Cerebellar cortex (tissue), 1 donor: Measurements from ENCODE around the gene LSM5.

ENCODE experiments used
- DNase-seq: peaks from one replicate; pipeline ENCODE4 v3.0.0-alpha.2; 2015; ENCODE audit warnings: low spot score

LSM5 gene

GRCh38 chr7:32490127-32490796 lies at the start of gene LSM5:
TSS of gene LSM5 (minus strand) at chr7:32490380. CDS start at chr7:32490365, 15 bp downstream.
- DNase-seq, result peak; percentile 95

GRCh38 chr7:32539366-32539765 lies 49.2 kb upstream of the LSM5 start:
- no peak for DNase-seq

GRCh38 chr7:32537760-32538159 lies 47.6 kb upstream of the LSM5 start:
- no peak for DNase-seq

- no peak for DNase-seq
Measured at GRCh38 chr7:32536585-32536984, 46.4 kb upstream of the LSM5 start.

GRCh38 chr7:32536016-32536415 lies 45.8 kb upstream of the LSM5 start:
- DNase-seq, result no peak

- DNase-seq, result no peak
Measured at GRCh38 chr7:32535162-32535702, 45.1 kb upstream of the LSM5 start.

GRCh38 chr7:32533276-32534029 lies 43.3 kb upstream of the LSM5 start:
- no peak for DNase-seq

- no peak for DNase-seq
Measured at GRCh38 chr7:32532716-32533115, 42.5 kb upstream of the LSM5 start.

GRCh38 chr7:32532086-32532485 lies 41.9 kb upstream of the LSM5 start:
- no peak for DNase-seq

- DNase-seq, result no peak
Measured at GRCh38 chr7:32531402-32531801, 41.2 kb upstream of the LSM5 start.

GRCh38 chr7:32525839-32526238 lies 35.7 kb upstream of the LSM5 start:
- DNase-seq, result no peak

- DNase-seq, result no peak
Measured at GRCh38 chr7:32524631-32525030, 34.5 kb upstream of the LSM5 start.

- no peak for DNase-seq
Measured at GRCh38 chr7:32522746-32523530, 32.8 kb upstream of the LSM5 start.

- no peak for DNase-seq
Measured at GRCh38 chr7:32519763-32520162, 29.6 kb upstream of the LSM5 start.

- DNase-seq, result peak; percentile 42
Measured at GRCh38 chr7:32518534-32519140, 28.5 kb upstream of the LSM5 start.

GRCh38 chr7:32516551-32517100 lies 26.4 kb upstream of the LSM5 start:
- DNase-seq, result no peak

- DNase-seq, result no peak
Measured at GRCh38 chr7:32515890-32516550, 25.8 kb upstream of the LSM5 start.

GRCh38 chr7:32513210-32513609 lies 23.0 kb upstream of the LSM5 start:
- DNase-seq, result no peak

- DNase-seq, result no peak
Measured at GRCh38 chr7:32511791-32512190, 21.6 kb upstream of the LSM5 start.

GRCh38 chr7:32507414-32507813 lies 17.2 kb upstream of the LSM5 start:
- DNase-seq, result no peak
